Measurements from ENCODE around the gene TREH.

GRCh38 chr11:118612378-118612777 is 67.1 kb downstream of the TREH start:
- TF ChIP-seq, protein P1, sequence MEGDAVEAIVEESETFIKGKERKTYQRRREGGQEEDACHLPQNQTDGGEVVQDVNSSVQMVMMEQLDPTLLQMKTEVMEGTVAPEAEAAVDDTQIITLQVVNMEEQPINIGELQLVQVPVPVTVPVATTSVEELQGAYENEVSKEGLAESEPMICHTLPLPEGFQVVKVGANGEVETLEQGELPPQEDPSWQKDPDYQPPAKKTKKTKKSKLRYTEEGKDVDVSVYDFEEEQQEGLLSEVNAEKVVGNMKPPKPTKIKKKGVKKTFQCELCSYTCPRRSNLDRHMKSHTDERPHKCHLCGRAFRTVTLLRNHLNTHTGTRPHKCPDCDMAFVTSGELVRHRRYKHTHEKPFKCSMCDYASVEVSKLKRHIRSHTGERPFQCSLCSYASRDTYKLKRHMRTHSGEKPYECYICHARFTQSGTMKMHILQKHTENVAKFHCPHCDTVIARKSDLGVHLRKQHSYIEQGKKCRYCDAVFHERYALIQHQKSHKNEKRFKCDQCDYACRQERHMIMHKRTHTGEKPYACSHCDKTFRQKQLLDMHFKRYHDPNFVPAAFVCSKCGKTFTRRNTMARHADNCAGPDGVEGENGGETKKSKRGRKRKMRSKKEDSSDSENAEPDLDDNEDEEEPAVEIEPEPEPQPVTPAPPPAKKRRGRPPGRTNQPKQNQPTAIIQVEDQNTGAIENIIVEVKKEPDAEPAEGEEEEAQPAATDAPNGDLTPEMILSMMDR (conservative IDR thresholded peaks at IDR 0.05; ENCODE audit: low read length): no peak
- TF ChIP-seq EZH2phosphoT487 (IDR thresholded peaks at IDR 0.05; ENCODE audit: borderline replicate concordance): no peak

Data from Loucy (cell line).